ENCODE measurements around the gene ARSA. TPM values are rescaled to one million over a fixed set of nuclear protein-coding genes. Genes with fewer than 3 reads are reported as not detected.

The ARSA gene
- total RNA-seq, 1 experiment from 2014 or later: 11.3 TPM

GRCh38 chr22:50605002-50605612, 22.8 kb downstream of the ARSA start:
- ChIA-PET CTCF (no interaction called here), POLR2A (ENCODE audit: unreplicated experiment) (no interaction called here)
- no peak overlapping the region for H3K4me3 ChIP-seq (ENCODE audit: low read length)
- no peak for ATAC-seq
- no peak overlapping the region for H2AFZ ChIP-seq (ENCODE audit: low read length)
- H3K79me2 ChIP-seq (ENCODE audit: low read length): no peaks in the 10 kb centered on the region
- no TSS peak for BruUV-seq (replicated peaks)
- H3K27ac ChIP-seq (ENCODE audit: low read length): no peak overlapping the region
- H3K4me1 ChIP-seq (ENCODE audit: insufficient read depth, low read length): no peaks in the 10 kb centered on the region
- no peak for TF ChIP-seq EZH2phosphoT487 (IDR thresholded peaks at IDR 0.05; ENCODE audit: borderline replicate concordance, low read length)
- no peak for TF ChIP-seq EZH2 (IDR thresholded peaks at IDR 0.05; ENCODE audit: low read length, unreplicated experiment)
- TF ChIP-seq, protein P1, sequence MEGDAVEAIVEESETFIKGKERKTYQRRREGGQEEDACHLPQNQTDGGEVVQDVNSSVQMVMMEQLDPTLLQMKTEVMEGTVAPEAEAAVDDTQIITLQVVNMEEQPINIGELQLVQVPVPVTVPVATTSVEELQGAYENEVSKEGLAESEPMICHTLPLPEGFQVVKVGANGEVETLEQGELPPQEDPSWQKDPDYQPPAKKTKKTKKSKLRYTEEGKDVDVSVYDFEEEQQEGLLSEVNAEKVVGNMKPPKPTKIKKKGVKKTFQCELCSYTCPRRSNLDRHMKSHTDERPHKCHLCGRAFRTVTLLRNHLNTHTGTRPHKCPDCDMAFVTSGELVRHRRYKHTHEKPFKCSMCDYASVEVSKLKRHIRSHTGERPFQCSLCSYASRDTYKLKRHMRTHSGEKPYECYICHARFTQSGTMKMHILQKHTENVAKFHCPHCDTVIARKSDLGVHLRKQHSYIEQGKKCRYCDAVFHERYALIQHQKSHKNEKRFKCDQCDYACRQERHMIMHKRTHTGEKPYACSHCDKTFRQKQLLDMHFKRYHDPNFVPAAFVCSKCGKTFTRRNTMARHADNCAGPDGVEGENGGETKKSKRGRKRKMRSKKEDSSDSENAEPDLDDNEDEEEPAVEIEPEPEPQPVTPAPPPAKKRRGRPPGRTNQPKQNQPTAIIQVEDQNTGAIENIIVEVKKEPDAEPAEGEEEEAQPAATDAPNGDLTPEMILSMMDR (conservative IDR thresholded peaks at IDR 0.05; ENCODE audit: low read depth, low read length): no peak
- DNase-seq: no peak
- intact Hi-C loops (cut with micrococcal nuclease): no loop called here
- H4K20me1 ChIP-seq (ENCODE audit: low read length): no peaks in the 10 kb centered on the region
- H3K27me3 ChIP-seq (ENCODE audit: low read length): no peaks in the 10 kb centered on the region
- no peaks in the 10 kb centered on the region for H3K36me3 ChIP-seq (ENCODE audit: low read depth, low read length)
- no peaks in the 10 kb centered on the region for H3K9me3 ChIP-seq (ENCODE audit: low read length)
- no peak overlapping the region for H3K4me2 ChIP-seq (ENCODE audit: low read length)
- no peaks in the 10 kb centered on the region for H3F3A ChIP-seq (ENCODE audit: low read length, unreplicated experiment)
- H3K9ac ChIP-seq (ENCODE audit: low read length): no peak overlapping the region
- H3K9me2 ChIP-seq (replicated peaks; ENCODE audit: low read length): no peaks in the 10 kb centered on the region

DNA sequence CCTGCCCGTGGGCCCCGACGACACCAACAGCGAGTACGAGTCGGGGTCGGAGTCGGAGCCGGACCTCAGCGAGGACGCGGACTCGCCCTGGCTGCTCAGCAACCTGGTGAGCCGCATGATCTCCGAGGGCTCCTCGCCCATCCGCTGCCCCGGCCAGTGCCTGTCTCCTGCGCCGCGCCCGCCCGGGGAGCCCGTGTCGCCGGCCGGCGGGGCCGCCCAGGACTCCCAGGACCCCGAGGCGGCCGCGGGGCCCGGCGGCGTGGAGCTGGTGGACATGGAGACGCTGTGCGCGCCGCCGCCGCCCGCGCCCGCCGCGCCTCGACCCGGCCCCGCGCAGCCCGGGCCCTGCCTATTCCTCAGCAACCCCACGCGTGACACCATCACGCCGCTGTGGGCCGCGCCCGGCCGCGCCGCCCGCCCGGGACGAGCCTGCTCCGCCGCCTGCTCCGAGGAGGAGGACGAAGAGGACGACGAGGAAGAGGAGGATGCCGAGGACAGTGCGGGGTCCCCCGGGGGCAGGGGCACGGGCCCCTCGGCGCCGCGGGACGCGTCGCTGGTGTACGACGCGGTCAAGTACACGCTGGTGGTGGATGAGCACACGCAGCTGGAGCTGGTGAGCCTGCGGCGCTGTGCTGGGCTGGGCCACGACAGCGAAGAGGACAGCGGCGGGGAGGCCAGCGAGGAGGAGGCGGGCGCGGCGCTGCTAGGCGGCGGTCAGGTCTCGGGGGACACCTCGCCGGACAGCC, 23.5 kb downstream of the ARSA start:
- H3K79me2 ChIP-seq (ENCODE audit: low read length): no peaks in the 10 kb centered on the region
- DNase-seq: no peak
- no peaks in the 10 kb centered on the region for H4K20me1 ChIP-seq (ENCODE audit: low read length)
- no peak overlapping the region for H3K4me3 ChIP-seq (ENCODE audit: low read length)
- no peak overlapping the region for H3K9ac ChIP-seq (ENCODE audit: low read length)
- no peaks in the 10 kb centered on the region for H3K4me1 ChIP-seq (ENCODE audit: insufficient read depth, low read length)
- no peak for ATAC-seq
- H3K36me3 ChIP-seq (ENCODE audit: low read depth, low read length): no peaks in the 10 kb centered on the region
- no peaks in the 10 kb centered on the region for H3K9me3 ChIP-seq (ENCODE audit: low read length)
- ChIA-PET CTCF (no interaction called here), POLR2A (ENCODE audit: unreplicated experiment) (no interaction called here)
- no peaks in the 10 kb centered on the region for H3K9me2 ChIP-seq (replicated peaks; ENCODE audit: low read length)
- no peaks in the 10 kb centered on the region for H3F3A ChIP-seq (ENCODE audit: low read length, unreplicated experiment)
- H3K27ac ChIP-seq (ENCODE audit: low read length): no peak overlapping the region
- no TSS peak for BruUV-seq (replicated peaks)
- intact Hi-C loops (cut with micrococcal nuclease): no loop called here
- H3K27me3 ChIP-seq (ENCODE audit: low read length): no peaks in the 10 kb centered on the region
- TF ChIP-seq EZH2 (IDR thresholded peaks at IDR 0.05; ENCODE audit: low read length, unreplicated experiment): no peak
- TF ChIP-seq EZH2phosphoT487 (IDR thresholded peaks at IDR 0.05; ENCODE audit: borderline replicate concordance, low read length): no peak
- TF ChIP-seq, protein P1 (conservative IDR thresholded peaks at IDR 0.05; ENCODE audit: low read depth, low read length): no peak
- no peak overlapping the region for H2AFZ ChIP-seq (ENCODE audit: low read length)
- H3K4me2 ChIP-seq (ENCODE audit: low read length): no peak overlapping the region
